Measurements from ENCODE around the gene SYNGAP1.

- TF ChIP-seq CTCF (conservative IDR thresholded peaks at IDR 0.05 in 1 of 2, IDR thresholded peaks at IDR 0.05 in 1 of 2; ENCODE audit: low read depth in 1 of 2, low read length in 2 of 2), result no peak
- TF ChIP-seq EZH2 (IDR thresholded peaks at IDR 0.05; ENCODE audit: low read length, missing control alignments), result no peak
Measured at GRCh38 chr6:33458676-33459075, 38.8 kb downstream of the SYNGAP1 start.
